BLaER1 treated with 17β-estradiol and CSF1 and Interleukin-3, amounts not matched to agents 10 nM and 100 nM (cell line): ENCODE results near the gene PRPF31.

Source experiments
- H3K27ac ChIP-seq, 11 experiments: shearing (Covaris generic); formaldehyde crosslinking; 2 replicates each; pipeline ENCODE4 v1.8.1; 2022
- H3K27me3 ChIP-seq, 11 experiments: shearing (Covaris generic); formaldehyde crosslinking; 2 replicates each; pipeline ENCODE4 v1.8.1; 2022
- H3K36me3 ChIP-seq, 11 experiments: shearing (Covaris generic); formaldehyde crosslinking; 2 replicates each; pipeline ENCODE4 v1.8.1; 2022
- H3K4me1 ChIP-seq, 10 experiments: shearing (Covaris generic); formaldehyde crosslinking; 2 replicates each; pipeline ENCODE4 v1.8.1; 2022
- H3K4me2 ChIP-seq, 11 experiments: shearing (Covaris generic); formaldehyde crosslinking; 2 replicates each; pipeline ENCODE4 v1.8.1; 2022
- H3K4me3 ChIP-seq, 10 experiments: shearing (Covaris generic); formaldehyde crosslinking; 2 replicates each; pipeline ENCODE4 v1.8.1; 2022
- H3K9ac ChIP-seq, 11 experiments: shearing (Covaris generic); formaldehyde crosslinking; 2 replicates each; pipeline ENCODE4 v1.8.1; 2022
- H3K9me3 ChIP-seq, 11 experiments: shearing (Covaris generic); formaldehyde crosslinking; replicated peaks in 1 of 11; 2 replicates each; pipeline ENCODE4 v1.8.1; 2022
- H4K20me1 ChIP-seq, 11 experiments: shearing (Covaris generic); formaldehyde crosslinking; 2 replicates each; pipeline ENCODE4 v1.8.1; 2022
- Cebpa-rat ChIP-seq, 11 experiments: shearing (Covaris generic); IDR thresholded peaks; 2 replicates each; pipeline ENCODE4 v1.8.1; 2022

The PRPF31 gene

GRCh38 chr19:54172471-54173358 lies 57.2 kb downstream of the PRPF31 start, which contains the start of gene TMC4:
TSS of gene TMC4 (minus strand) at chr19:54173160. CDS start at chr19:54173117, 43 bp downstream.
- Histone ChIP-seq H3K4me1 (peaks cover 40 to 57% (median 50%) of the 10 kb centered on the region in 10 experiments), H3K27ac (peak within 1 kb of the TSS in 4 of 11 experiments; percentile 7 to 28 (median 24); a peak in 1 of 22 replicates), H3K4me2 (peak within 1 kb of the TSS; percentile 51 to 80 (median 67)), H3K9me3 (no peaks in the 10 kb centered on the region), H3K36me3 (peaks cover 22 to 39% (median 27%) of the 10 kb centered on the region in 11 experiments), H3K4me3 (no peak within 1 kb of the TSS), H3K27me3 (no peaks in the 10 kb centered on the region), H4K20me1 (peaks cover 0 to 51% (median 11%) of the 10 kb centered on the region in 11 experiments; a peak in 11 of 22 replicates), H3K9ac (peak within 1 kb of the TSS in 7 of 11 experiments; percentile 25 to 58 (median 31); a peak in 6 of 22 replicates)
- no peak for TF ChIP-seq Cebpa-rat (IDR thresholded peaks at IDR 0.05)

GRCh38 chr19:54173359-54173699 lies 57.8 kb downstream of the PRPF31 start:
- no peaks in the 10 kb centered on the region for H3K9me3 ChIP-seq
- H3K4me1 ChIP-seq: peaks cover 40 to 55% (median 47%) of the 10 kb centered on the region in 10 experiments
- peak overlapping the region in 4 of 11 experiments; percentile 6 to 57 (median 31); a peak in 1 of 22 replicates for H3K9ac ChIP-seq
- peaks cover 26 to 45% (median 32%) of the 10 kb centered on the region in 11 experiments for H3K36me3 ChIP-seq
- no peak for TF ChIP-seq Cebpa-rat (IDR thresholded peaks at IDR 0.05)
- peak overlapping the region; percentile 51 to 80 (median 67) for H3K4me2 ChIP-seq
- H3K27ac ChIP-seq: no peak overlapping the region
- H3K27me3 ChIP-seq: no peaks in the 10 kb centered on the region
- peaks cover 0 to 57% (median 11%) of the 10 kb centered on the region in 11 experiments; a peak in 11 of 22 replicates for H4K20me1 ChIP-seq
- no peak overlapping the region for H3K4me3 ChIP-seq

- Histone ChIP-seq H3K27ac (peak overlapping the region in 2 of 11 experiments; percentile 7 to 28; a peak in 1 of 22 replicates), H3K4me3 (no peak overlapping the region), H3K4me2 (peak overlapping the region; percentile 51 to 80 (median 67)), H3K27me3 (no peaks in the 10 kb centered on the region), H4K20me1 (peaks cover 0 to 66% (median 18%) of the 10 kb centered on the region in 11 experiments; a peak in 18 of 22 replicates), H3K4me1 (peaks cover 44 to 60% (median 54%) of the 10 kb centered on the region in 10 experiments), H3K9me3 (no peaks in the 10 kb centered on the region), H3K9ac (peak overlapping the region in 7 of 11 experiments; percentile 26 to 58 (median 35); a peak in 7 of 22 replicates), H3K36me3 (peaks cover 26 to 53% (median 41%) of the 10 kb centered on the region in 11 experiments)
- TF ChIP-seq Cebpa-rat (IDR thresholded peaks at IDR 0.05): no peak
Observed at GRCh38 chr19:54173951-54174834, 58.6 kb downstream of the PRPF31 start.

- H3K4me1 ChIP-seq: peaks cover 44 to 62% (median 58%) of the 10 kb centered on the region in 10 experiments
- H3K27me3 ChIP-seq: no peaks in the 10 kb centered on the region
- H3K9me3 ChIP-seq: peaks cover 0 to 8% (median 0%) of the 10 kb centered on the region in 11 experiments; a peak in 2 of 22 replicates
- peak overlapping the region in 10 of 11 experiments; percentile 48 to 84 (median 68); a peak in 19 of 22 replicates for H3K27ac ChIP-seq
- peak overlapping the region in 8 of 11 experiments; percentile 66 to 85 (median 75); a peak in 16 of 22 replicates for H3K4me2 ChIP-seq
- peak overlapping the region in 1 of 10 experiments; percentile 11; a peak in 1 of 20 replicates for H3K4me3 ChIP-seq
- no peak for TF ChIP-seq Cebpa-rat (IDR thresholded peaks at IDR 0.05)
- peak overlapping the region; percentile 7 to 67 (median 56); a peak in 14 of 22 replicates for H3K9ac ChIP-seq
- H4K20me1 ChIP-seq: peaks cover 6 to 85% (median 34%) of the 10 kb centered on the region in 11 experiments; a peak in 20 of 22 replicates
- H3K36me3 ChIP-seq: peaks cover 40 to 94% (median 72%) of the 10 kb centered on the region in 11 experiments
Observed at GRCh38 chr19:54178581-54179261, 63.2 kb downstream of the PRPF31 start.

- Histone ChIP-seq H3K27ac (peak overlapping the region; percentile 12 to 84 (median 67); a peak in 21 of 22 replicates), H3K9me3 (peaks cover 0 to 8% (median 0%) of the 10 kb centered on the region in 11 experiments; a peak in 2 of 22 replicates), H3K9ac (peak overlapping the region; percentile 7 to 67 (median 56); a peak in 17 of 22 replicates), H3K4me1 (peaks cover 38 to 56% (median 52%) of the 10 kb centered on the region in 10 experiments), H3K36me3 (peaks cover 45 to 94% (median 79%) of the 10 kb centered on the region in 11 experiments), H3K27me3 (no peaks in the 10 kb centered on the region), H3K4me3 (peak overlapping the region in 2 of 10 experiments; percentile 11 to 31; a peak in 3 of 20 replicates), H3K4me2 (peak overlapping the region; percentile 24 to 85 (median 72); a peak in 21 of 22 replicates), H4K20me1 (peaks cover 6 to 85% (median 29%) of the 10 kb centered on the region in 11 experiments; a peak in 20 of 22 replicates)
- no peak for TF ChIP-seq Cebpa-rat (IDR thresholded peaks at IDR 0.05)
Observed at GRCh38 chr19:54179262-54179852, 63.8 kb downstream of the PRPF31 start.

GRCh38 chr19:54179921-54180461 lies 64.4 kb downstream of the PRPF31 start:
- Histone ChIP-seq H4K20me1 (peaks cover 6 to 83% (median 26%) of the 10 kb centered on the region in 11 experiments; a peak in 20 of 22 replicates), H3K36me3 (peaks cover 46 to 95% (median 84%) of the 10 kb centered on the region in 11 experiments), H3K9me3 (peaks cover 0 to 8% (median 0%) of the 10 kb centered on the region in 11 experiments; a peak in 2 of 22 replicates), H3K27ac (peak overlapping the region in 9 of 11 experiments; percentile 26 to 84 (median 67); a peak in 12 of 22 replicates), H3K4me3 (0 out of 20 replicates have a peak overlapping the region, but pooled peaks of 2 of the 10 experiments have one; percentile 11 to 31), H3K9ac (peak overlapping the region in 10 of 11 experiments; percentile 21 to 66 (median 50); a peak in 16 of 22 replicates), H3K4me1 (peaks cover 33 to 50% (median 46%) of the 10 kb centered on the region in 10 experiments), H3K4me2 (peak overlapping the region; percentile 24 to 85 (median 72); a peak in 21 of 22 replicates), H3K27me3 (no peaks in the 10 kb centered on the region)
- no peak for TF ChIP-seq Cebpa-rat (IDR thresholded peaks at IDR 0.05)

GRCh38 chr19:54180691-54181091 lies 65.1 kb downstream of the PRPF31 start:
- Histone ChIP-seq H4K20me1 (peaks cover 6 to 83% (median 26%) of the 10 kb centered on the region in 11 experiments; a peak in 20 of 22 replicates), H3K9me3 (peaks cover 0 to 8% (median 0%) of the 10 kb centered on the region in 11 experiments; a peak in 2 of 22 replicates), H3K27me3 (no peaks in the 10 kb centered on the region), H3K27ac (peak overlapping the region in 9 of 11 experiments; percentile 26 to 84 (median 48); a peak in 12 of 22 replicates), H3K4me3 (no peak overlapping the region), H3K9ac (peak overlapping the region in 9 of 11 experiments; percentile 21 to 66 (median 48); a peak in 12 of 22 replicates), H3K4me1 (peaks cover 26 to 48% (median 39%) of the 10 kb centered on the region in 10 experiments), H3K36me3 (peaks cover 48 to 95% (median 84%) of the 10 kb centered on the region in 11 experiments), H3K4me2 (peak overlapping the region in 10 of 11 experiments; percentile 9 to 85 (median 74); a peak in 16 of 22 replicates)
- TF ChIP-seq Cebpa-rat (IDR thresholded peaks at IDR 0.05): no peak
